ENCODE measurements around the gene KCNQ4. TPM values are rescaled to one million over a fixed set of nuclear protein-coding genes. Genes with fewer than 3 reads are reported as not detected.

Gene KCNQ4
- total and polyA plus RNA-seq, 2 of the 8 experiments (the other 6 are each of a cell fraction or from before 2014, with no cell fraction given): 2.2 to 3.9 TPM

GRCh38 chr1:40801742-40802077, 18.1 kb downstream of the KCNQ4 start (continued):
- TF ChIP-seq POLR2AphosphoS5 (IDR thresholded peaks at IDR 0.05; ENCODE audit: low read depth, low read length) (no peak), EP300 (IDR thresholded peaks at IDR 0.05; ENCODE audit: borderline replicate concordance in 1 of 2, low read depth in 2 of 2, low read length in 2 of 2) (no peak), RBBP5 (IDR thresholded peaks at IDR 0.05; ENCODE audit: borderline replicate concordance, low read depth, low read length) (no peak), HDAC2 (IDR thresholded peaks at IDR 0.05; ENCODE audit: borderline replicate concordance in 1 of 2, low read depth in 2 of 2, low read length in 2 of 2) (no peak), EGR1 (IDR thresholded peaks at IDR 0.05; ENCODE audit: borderline replicate concordance, low read depth, low read length) (no peak)
